ENCODE measurements around the gene TPCN2.

GRCh38 chr11:69062169-69062855, 13.6 kb downstream of the TPCN2 start:
- TF ChIP-seq ZFP30 (CRISPR knock-in tag; IDR thresholded peaks at IDR 0.05) (no peak), ZNF70 (CRISPR knock-in tag; IDR thresholded peaks at IDR 0.05) (no peak), RARB (CRISPR knock-in tag; IDR thresholded peaks at IDR 0.05) (no peak), TSHZ2 (CRISPR knock-in tag; IDR thresholded peaks at IDR 0.05) (no peak), ISL1 (CRISPR knock-in tag; IDR thresholded peaks at IDR 0.05) (no peak), CREB5 (CRISPR knock-in tag; IDR thresholded peaks at IDR 0.05; ENCODE audit: low read depth) (no peak), ZFP3 (CRISPR knock-in tag; IDR thresholded peaks at IDR 0.05) (no peak)
- TF ChIP-seq, protein P1, sequence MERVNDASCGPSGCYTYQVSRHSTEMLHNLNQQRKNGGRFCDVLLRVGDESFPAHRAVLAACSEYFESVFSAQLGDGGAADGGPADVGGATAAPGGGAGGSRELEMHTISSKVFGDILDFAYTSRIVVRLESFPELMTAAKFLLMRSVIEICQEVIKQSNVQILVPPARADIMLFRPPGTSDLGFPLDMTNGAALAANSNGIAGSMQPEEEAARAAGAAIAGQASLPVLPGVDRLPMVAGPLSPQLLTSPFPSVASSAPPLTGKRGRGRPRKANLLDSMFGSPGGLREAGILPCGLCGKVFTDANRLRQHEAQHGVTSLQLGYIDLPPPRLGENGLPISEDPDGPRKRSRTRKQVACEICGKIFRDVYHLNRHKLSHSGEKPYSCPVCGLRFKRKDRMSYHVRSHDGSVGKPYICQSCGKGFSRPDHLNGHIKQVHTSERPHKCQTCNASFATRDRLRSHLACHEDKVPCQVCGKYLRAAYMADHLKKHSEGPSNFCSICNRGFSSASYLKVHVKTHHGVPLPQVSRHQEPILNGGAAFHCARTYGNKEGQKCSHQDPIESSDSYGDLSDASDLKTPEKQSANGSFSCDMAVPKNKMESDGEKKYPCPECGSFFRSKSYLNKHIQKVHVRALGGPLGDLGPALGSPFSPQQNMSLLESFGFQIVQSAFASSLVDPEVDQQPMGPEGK (CRISPR knock-in tag; IDR thresholded peaks at IDR 0.05; ENCODE audit: borderline replicate concordance), result no peak
